DOHH2 (cell line): ENCODE results near the gene SHISA7.

ENCODE experiments used
- CTCF ChIP-seq: fragments of 200-600 bp; sonication (generic); IDR thresholded peaks from one replicate; pipeline ENCODE4 v1.5.1; 2014; ENCODE audit warnings: antibody characterized with exemption, mild to moderate bottlenecking, low read depth, low read length; ENCODE audit not compliant: poor library complexity, severe bottlenecking
- EZH2phosphoT487 ChIP-seq: fragments of 200-600 bp; sonication (generic); IDR thresholded peaks from 2 replicates; pipeline ENCODE4 v1.6.1; 2017; ENCODE audit warnings: borderline replicate concordance, mild to moderate bottlenecking, antibody characterized with exemption, low read length, moderate library complexity, mixed read lengths

- TF ChIP-seq CTCF = no peak
- no peak for TF ChIP-seq EZH2phosphoT487
Measured at GRCh38 chr19:55390461-55390880, 52.6 kb downstream of the SHISA7 start.
